Mammary epithelial cell (primary cell): ENCODE measurements around the gene TGM5.

Experiments used
- EZH2 ChIP-seq: IDR thresholded peaks from 2 replicates; pipeline ENCODE4 v1.6.1; 2012; ENCODE audit warnings: low read length, inconsistent platforms, borderline replicate concordance
- TF ChIP-seq, protein P1 (sequence below), 2 donors: IDR thresholded peaks in 1 of 2; conservative IDR thresholded peaks in 1 of 2; 2 replicates each; pipeline ENCODE4 v1.5.1; 2011 to 2012; ENCODE audit warnings: inconsistent platforms in 2 of 2, low read length in 2 of 2, mild to moderate bottlenecking in 2 of 2, control low read depth in 1 of 2, low read depth in 1 of 2; ENCODE audit not compliant: insufficient read depth in 1 of 2; ENCODE audit errors: extremely low read depth in 1 of 2

DNA sequence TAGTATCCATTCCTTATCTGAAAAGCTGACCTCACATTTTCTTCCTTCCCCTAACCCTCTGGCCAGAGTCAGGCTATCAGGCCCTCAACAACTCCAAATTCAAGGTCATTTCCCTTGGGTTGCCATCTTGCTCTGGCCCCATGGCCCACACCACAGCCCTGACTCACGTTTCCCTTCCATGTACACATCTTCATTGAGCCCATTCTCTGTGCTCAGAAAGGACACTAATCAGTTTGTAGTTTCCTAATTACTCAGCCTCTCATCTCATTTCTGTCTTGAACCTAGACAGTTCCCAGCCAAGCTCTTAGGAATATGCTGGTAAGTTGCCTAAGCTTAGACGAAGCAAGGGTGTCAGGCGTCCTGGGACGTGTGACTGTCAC, 14.9 kb downstream of the TGM5 start:
- TF ChIP-seq EZH2: no peak
- TF ChIP-seq, protein P1, sequence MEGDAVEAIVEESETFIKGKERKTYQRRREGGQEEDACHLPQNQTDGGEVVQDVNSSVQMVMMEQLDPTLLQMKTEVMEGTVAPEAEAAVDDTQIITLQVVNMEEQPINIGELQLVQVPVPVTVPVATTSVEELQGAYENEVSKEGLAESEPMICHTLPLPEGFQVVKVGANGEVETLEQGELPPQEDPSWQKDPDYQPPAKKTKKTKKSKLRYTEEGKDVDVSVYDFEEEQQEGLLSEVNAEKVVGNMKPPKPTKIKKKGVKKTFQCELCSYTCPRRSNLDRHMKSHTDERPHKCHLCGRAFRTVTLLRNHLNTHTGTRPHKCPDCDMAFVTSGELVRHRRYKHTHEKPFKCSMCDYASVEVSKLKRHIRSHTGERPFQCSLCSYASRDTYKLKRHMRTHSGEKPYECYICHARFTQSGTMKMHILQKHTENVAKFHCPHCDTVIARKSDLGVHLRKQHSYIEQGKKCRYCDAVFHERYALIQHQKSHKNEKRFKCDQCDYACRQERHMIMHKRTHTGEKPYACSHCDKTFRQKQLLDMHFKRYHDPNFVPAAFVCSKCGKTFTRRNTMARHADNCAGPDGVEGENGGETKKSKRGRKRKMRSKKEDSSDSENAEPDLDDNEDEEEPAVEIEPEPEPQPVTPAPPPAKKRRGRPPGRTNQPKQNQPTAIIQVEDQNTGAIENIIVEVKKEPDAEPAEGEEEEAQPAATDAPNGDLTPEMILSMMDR (conservative IDR thresholded peaks at IDR 0.05 in 1 of 2, IDR thresholded peaks at IDR 0.05 in 1 of 2; ENCODE audit: extremely low read depth in 1 of 2, insufficient read depth in 1 of 2, low read depth in 1 of 2, low read length in 2 of 2): no peak
